ENCODE data around the gene C19orf44.

GRCh38 chr19:16467581-16467980, 28.6 kb upstream of the C19orf44 start:
- TF ChIP-seq EP300 (IDR thresholded peaks at IDR 0.05) (no peak), POLR2AphosphoS5 (IDR thresholded peaks at IDR 0.05) (no peak), POLR2A (IDR thresholded peaks at IDR 0.05) (no peak), CTCF (IDR thresholded peaks at IDR 0.05) (no peak)
